Activated CD4-positive, alpha-beta T cell treated with anti-CD3 and anti-CD28 coated beads for 48 hours (primary cell): ENCODE measurements around the gene MARS1.
A peak's percentile ranks its signal among the peaks of the same experiment; 100 is the strongest.

Experiments
- DNase-seq: peaks from one replicate; pipeline ENCODE4 v3.0.0-alpha.2; 2020

MARS1 gene

GRCh38 chr12:57459055-57459749 lies 28.7 kb upstream of the MARS1 start:
- DNase-seq: peak; percentile 98

DNA sequence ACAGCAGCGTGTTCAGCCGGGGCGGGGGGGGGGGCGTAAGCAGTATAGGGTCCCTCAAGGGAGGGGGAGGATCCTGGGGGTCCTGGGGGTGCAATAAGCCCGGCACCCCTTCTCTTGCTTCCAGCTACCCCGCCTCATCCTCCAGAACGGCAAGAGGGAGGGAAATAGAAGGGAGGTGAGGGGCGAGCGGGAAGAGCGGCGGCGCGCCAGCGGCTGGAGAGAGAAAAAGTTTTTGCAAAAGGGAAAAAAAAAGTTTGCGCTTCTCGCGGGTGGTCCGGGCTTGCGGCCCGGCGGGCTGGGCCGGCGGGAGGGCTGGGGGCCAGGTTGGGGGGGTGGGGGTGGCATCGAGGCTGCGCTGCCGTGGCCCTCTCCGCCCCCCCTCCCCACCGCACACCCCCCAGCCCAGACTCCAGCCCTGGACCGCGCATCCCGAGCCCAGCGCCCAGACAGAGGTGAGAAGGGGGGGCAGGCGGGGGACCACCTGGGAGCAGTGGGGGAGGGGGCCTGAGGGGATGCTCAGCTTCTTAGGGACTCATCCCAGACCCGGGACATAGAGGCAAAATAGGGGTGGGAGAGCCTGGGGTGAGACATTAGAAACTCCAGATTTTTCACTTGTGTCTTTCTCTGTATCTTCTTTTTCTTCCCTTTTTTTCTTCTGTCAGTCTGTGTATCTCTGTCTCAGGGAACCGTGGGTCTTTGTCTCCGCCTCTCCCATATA lies 28.0 kb upstream of the MARS1 start, which contains the start of gene GLI1:
GLI1 (plus strand) TSS at position 36 of the 718 bp plus-strand sequence. CDS start 3,907 bp downstream, outside the sequence.
- DNase-seq: no peak

- DNase-seq: peak; percentile 35
These were observed 27.4 kb upstream of the MARS1 start for GRCh38 chr12:57460468-57460784.

- no peak for DNase-seq
These were observed 27.0 kb upstream of the MARS1 start for GRCh38 chr12:57460841-57461275.

GRCh38 chr12:57461276-57461916 lies 26.5 kb upstream of the MARS1 start:
- peak; percentile 35 for DNase-seq

DNA sequence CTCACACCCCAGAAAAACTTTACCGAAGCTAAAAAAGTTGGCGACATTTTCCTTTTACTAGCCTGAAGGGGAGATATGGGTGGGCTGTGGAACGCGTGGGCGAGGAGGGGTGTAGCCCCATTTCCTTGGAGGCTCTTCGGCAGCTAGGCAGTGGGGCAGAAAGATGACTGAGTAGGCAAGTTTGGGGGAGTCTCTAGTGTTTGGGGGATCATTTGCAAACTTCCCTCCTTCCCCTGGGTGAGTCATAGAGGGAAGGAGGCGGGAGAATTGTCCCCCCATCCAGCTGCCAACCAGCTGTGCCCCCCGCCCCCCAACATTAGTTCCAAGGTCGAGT lies 26.0 kb upstream of the MARS1 start:
- no peak for DNase-seq

- peak; percentile 95 for DNase-seq
These were observed 25.5 kb upstream of the MARS1 start for GRCh38 chr12:57462251-57462911.

DNA sequence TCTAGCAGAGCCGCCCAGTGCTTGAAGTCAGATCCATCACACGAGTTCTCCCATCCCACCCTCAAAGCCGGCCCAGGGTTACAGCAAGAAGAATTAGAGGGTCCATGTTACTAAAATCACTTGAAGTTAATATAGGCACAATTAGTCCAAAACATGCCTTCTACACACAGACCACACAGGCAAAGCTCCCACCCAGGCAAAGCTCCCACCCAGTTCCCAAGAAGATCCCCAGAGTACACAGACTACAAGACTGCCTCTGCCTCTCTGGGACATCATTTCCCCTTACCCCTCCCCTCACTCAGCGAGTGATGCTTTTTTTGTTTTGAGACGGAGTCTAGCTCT lies 25.0 kb upstream of the MARS1 start:
- DNase-seq: no peak

- no peak for DNase-seq
These were observed 23.3 kb upstream of the MARS1 start for GRCh38 chr12:57464569-57464968.

DNA sequence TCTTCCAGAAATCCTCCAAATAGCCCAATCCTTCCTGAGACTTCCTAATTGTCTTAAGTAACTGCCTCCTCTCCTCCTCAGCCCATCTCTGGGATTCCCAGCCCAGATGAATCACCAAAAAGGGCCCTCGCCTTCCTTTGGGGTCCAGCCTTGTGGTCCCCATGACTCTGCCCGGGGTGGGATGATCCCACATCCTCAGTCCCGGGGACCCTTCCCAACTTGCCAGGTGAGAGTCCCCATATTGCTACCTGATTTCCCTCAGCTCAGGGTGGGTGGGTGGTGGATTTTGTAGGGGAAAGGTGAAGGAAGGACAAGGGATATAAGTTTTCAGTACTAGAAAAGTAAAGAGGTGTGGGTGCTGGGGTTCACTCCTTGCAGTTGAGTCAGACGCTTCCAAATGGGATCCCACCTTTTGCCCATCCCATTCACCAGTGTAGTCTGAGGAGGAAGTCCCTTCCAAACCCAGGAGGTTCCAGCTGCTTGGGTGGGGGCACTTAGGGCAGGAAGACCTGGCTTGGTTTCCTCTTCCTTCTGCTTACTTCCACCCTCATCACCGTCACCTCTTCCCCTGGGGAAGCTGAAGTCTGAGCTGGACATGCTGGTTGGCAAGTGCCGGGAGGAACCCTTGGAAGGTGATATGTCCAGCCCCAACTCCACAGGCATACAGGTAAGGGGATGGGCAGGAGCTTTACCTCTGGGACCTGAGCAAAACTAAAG lies 22.7 kb upstream of the MARS1 start:
- DNase-seq: no peak

DNA sequence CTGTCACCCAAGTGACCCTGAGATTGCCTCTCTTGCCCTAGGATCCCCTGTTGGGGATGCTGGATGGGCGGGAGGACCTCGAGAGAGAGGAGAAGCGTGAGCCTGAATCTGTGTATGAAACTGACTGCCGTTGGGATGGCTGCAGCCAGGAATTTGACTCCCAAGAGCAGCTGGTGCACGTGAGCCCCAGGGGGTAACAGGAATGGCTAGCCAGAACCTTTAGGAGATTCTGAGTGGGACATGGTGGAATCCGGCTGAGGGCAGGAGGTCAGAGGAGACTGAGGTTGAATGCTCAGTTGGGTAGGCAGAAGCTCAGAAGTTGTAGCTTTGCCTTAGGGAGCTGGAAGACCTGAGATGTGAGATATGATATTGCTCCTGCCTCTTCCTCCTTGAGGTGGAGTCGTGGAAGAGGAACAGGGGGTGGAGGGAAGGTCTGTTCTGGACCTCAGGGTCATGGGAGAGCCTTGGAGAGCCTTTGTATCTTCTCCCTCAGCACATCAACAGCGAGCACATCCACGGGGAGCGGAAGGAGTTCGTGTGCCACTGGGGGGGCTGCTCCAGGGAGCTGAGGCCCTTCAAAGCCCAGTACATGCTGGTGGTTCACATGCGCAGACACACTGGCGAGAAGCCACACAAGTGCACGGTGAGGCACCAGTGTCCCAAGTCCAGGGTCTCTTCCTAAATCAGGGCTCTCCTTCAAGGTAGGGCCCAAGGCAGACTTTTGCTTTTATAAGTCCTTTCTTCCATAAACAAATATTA lies 21.9 kb upstream of the MARS1 start:
- DNase-seq: no peak

DNA sequence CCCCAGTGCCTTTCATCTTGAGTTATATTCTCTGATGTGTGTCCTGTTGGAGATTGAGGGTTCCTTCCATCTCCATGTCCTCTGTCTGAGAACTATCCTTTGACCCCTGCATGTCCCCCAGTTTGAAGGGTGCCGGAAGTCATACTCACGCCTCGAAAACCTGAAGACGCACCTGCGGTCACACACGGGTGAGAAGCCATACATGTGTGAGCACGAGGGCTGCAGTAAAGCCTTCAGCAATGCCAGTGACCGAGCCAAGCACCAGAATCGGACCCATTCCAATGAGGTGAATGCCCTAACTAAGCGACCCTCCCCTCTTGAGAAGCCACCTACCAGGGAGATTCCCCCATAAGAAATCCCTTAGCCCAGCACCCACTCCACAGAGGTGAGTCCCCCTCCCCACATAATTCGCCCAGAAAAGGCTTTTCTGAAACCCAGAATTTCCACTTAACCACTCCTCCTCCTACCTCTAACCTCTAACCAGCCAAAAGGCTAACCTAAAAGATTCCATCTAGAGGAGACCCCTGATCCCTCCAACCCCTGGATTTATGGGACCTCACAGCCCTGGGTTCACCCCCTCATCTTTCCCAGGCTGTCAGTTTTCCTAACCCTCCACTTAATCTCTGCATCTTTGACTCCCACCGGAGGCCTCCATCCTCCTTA lies 20.5 kb upstream of the MARS1 start:
- DNase-seq: no peak

GRCh38 chr12:57467915-57468314 lies 20.0 kb upstream of the MARS1 start:
- no peak for DNase-seq

GRCh38 chr12:57469296-57470164 lies 18.3 kb upstream of the MARS1 start:
- no peak for DNase-seq

DNA sequence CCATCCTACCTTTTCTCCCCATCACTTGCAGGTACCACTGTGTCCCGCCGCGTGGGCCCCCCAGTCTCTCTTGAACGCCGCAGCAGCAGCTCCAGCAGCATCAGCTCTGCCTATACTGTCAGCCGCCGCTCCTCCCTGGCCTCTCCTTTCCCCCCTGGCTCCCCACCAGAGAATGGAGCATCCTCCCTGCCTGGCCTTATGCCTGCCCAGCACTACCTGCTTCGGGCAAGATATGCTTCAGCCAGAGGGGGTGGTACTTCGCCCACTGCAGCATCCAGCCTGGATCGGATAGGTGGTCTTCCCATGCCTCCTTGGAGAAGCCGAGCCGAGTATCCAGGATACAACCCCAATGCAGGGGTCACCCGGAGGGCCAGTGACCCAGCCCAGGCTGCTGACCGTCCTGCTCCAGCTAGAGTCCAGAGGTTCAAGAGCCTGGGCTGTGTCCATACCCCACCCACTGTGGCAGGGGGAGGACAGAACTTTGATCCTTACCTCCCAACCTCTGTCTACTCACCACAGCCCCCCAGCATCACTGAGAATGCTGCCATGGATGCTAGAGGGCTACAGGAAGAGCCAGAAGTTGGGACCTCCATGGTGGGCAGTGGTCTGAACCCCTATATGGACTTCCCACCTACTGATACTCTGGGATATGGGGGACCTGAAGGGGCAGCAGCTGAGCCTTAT lies 17.4 kb upstream of the MARS1 start:
- DNase-seq: no peak

GRCh38 chr12:57470970-57471656 lies 16.8 kb upstream of the MARS1 start:
- DNase-seq: no peak

DNA sequence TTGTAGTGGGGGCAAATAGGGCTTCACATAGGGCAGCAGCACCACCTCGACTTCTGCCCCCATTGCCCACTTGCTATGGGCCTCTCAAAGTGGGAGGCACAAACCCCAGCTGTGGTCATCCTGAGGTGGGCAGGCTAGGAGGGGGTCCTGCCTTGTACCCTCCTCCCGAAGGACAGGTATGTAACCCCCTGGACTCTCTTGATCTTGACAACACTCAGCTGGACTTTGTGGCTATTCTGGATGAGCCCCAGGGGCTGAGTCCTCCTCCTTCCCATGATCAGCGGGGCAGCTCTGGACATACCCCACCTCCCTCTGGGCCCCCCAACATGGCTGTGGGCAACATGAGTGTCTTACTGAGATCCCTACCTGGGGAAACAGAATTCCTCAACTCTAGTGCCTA lies 16.2 kb upstream of the MARS1 start:
- DNase-seq: no peak

DNA sequence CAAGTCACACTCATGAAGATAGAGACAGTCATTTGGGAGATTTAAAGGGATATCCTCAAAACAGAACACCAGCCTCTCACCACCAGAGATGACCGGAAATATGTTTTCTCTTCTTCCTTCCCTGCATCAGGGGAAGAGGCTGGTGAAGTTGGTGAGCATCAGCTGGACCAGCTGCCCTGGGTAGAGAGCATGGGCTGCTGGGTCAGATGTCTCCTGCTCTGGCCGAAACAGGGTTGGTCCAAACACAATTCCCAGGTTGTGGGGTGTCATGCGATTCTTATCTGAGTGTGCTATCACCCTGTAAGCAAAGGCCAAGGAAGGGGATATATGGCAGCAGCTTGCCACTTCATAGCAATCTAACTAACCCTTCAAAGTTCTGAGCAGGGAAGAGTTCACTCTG lies 15.5 kb upstream of the MARS1 start:
- no peak for DNase-seq

GRCh38 chr12:57473392-57473791 lies 14.5 kb upstream of the MARS1 start:
- no peak for DNase-seq

GRCh38 chr12:57473886-57474285 lies 14.0 kb upstream of the MARS1 start:
- no peak for DNase-seq
